Naive thymus-derived CD4-positive, alpha-beta T cell (primary cell): ENCODE data around the gene COPB2. TPM values are rescaled to one million over a fixed set of nuclear protein-coding genes. Genes with fewer than 3 reads are reported as not detected.

ENCODE experiments used
- ATAC-seq: fragments of 150-1000 bp; cut with Tn5 transposase; 2 replicates; pipeline ENCODE4 v1.10.0; 2021; ENCODE audit warnings: mild to moderate bottlenecking, moderate library complexity
- CTCF ChIA-PET: fragments of 350-600 bp; sonication (Branson Sonifier 250); formaldehyde crosslinking; loops from one replicate; lab custom pipeline; 2021; ENCODE audit warnings: antibody characterized with exemption; lab: Charles Lee
- POLR2A ChIA-PET: fragments of 350-600 bp; sonication (Branson Sonifier 250); formaldehyde crosslinking; loops from one replicate; lab custom pipeline; 2021; ENCODE audit warnings: antibody characterized with exemption, inconsistent platforms; lab: Charles Lee
- DNase-seq, 9 donors: peaks; one replicate each; pipeline versions ENCODE4 v3.0.0 to v3.0.0-alpha.2; 2020 to 2022; ENCODE audit warnings: mixed read lengths in 1 of 9
- H3K27ac ChIP-seq: one replicate; pipeline ENCODE4 v1.7.0; 2013; ENCODE audit warnings: mild to moderate bottlenecking, low read depth, low read length, moderate library complexity
- H3K27me3 ChIP-seq, 2 donors: one replicate each; pipeline ENCODE4 v1.7.0; 2013; ENCODE audit warnings: low read length in 2 of 2, mild to moderate bottlenecking in 2 of 2, moderate library complexity in 2 of 2; ENCODE audit not compliant: control insufficient read depth in 2 of 2, insufficient read depth in 2 of 2
- H3K36me3 ChIP-seq, 3 experiments: 1 replicate in 2 of 3; 2 replicates in 1 of 3; pipeline ENCODE4 v1.7.0; 2013; ENCODE audit warnings: low read length in 3 of 3, mild to moderate bottlenecking in 3 of 3, moderate library complexity in 1 of 3; ENCODE audit not compliant: insufficient read depth in 3 of 3, control insufficient read depth in 2 of 3
- H3K4me1 ChIP-seq, 2 donors: one replicate each; pipeline ENCODE4 v1.7.0; 2013; ENCODE audit warnings: low read length in 2 of 2, mild to moderate bottlenecking in 2 of 2, moderate library complexity in 1 of 2; ENCODE audit not compliant: control insufficient read depth in 2 of 2, insufficient read depth in 2 of 2
- H3K4me3 ChIP-seq: 2 replicates; pipeline ENCODE4 v1.7.0; 2013; ENCODE audit warnings: mild to moderate bottlenecking, low read length
- H3K9me3 ChIP-seq, 3 experiments: 1 replicate in 2 of 3; 2 replicates in 1 of 3; pipeline ENCODE4 v1.7.0; 2013; ENCODE audit warnings: low read length in 3 of 3; ENCODE audit not compliant: control insufficient read depth in 2 of 3
- H3K27ac Mint-ChIP-seq, 9 donors: one replicate each; pipeline ENCODE4 v1.8.0; 2020 to 2022; ENCODE audit warnings: mixed read lengths in 9 of 9, mild to moderate bottlenecking in 8 of 9, moderate library complexity in 5 of 9, inconsistent platforms in 2 of 9
- H3K27me3 Mint-ChIP-seq, 5 donors: one replicate each; pipeline ENCODE4 v1.8.0; 2021 to 2022; ENCODE audit warnings: mixed read lengths in 5 of 5, mild to moderate bottlenecking in 1 of 5
- H3K36me3 Mint-ChIP-seq, 5 donors: one replicate each; pipeline ENCODE4 v1.8.0; 2020 to 2022; ENCODE audit warnings: mixed read lengths in 5 of 5, mild to moderate bottlenecking in 3 of 5, inconsistent platforms in 1 of 5
- H3K4me1 Mint-ChIP-seq, 7 donors: one replicate each; pipeline ENCODE4 v1.8.0; 2020 to 2022; ENCODE audit warnings: mixed read lengths in 7 of 7, mild to moderate bottlenecking in 3 of 7, inconsistent platforms in 1 of 7
- H3K4me3 Mint-ChIP-seq, 10 donors: one replicate each; pipeline ENCODE4 v1.8.0; 2020 to 2022; ENCODE audit warnings: mild to moderate bottlenecking in 10 of 10, mixed read lengths in 10 of 10, moderate library complexity in 6 of 10, inconsistent platforms in 2 of 10
- H3K9me3 Mint-ChIP-seq, 11 donors: one replicate each; pipeline ENCODE4 v1.8.0; 2020 to 2022; ENCODE audit warnings: mixed read lengths in 11 of 11, mild to moderate bottlenecking in 4 of 11, inconsistent platforms in 1 of 11, moderate library complexity in 1 of 11
- intact Hi-C, 2 donors: fragments of 100-400 bp; cut with micrococcal nuclease; formaldehyde crosslinking; loops; one replicate each; pipeline ENCODE4 v1.15.1; 2023
- polyA plus RNA-seq, 2 donors: library from polyadenylated mRNA; unstranded; fragments of 300-500 nt; fragmentation: Illumina TruSeq; gene quantifications; one replicate each; pipeline ENCODE4 v1.2.3, GENCODE V29; 2021
- total RNA-seq, 6 experiments: library from RNA in 5 of 6; stranded (reverse) in 5 of 6; gene quantifications; 1 replicate in 5 of 6; 2 replicates in 1 of 6; pipeline ENCODE4 v1.2.3 and lab custom pipeline; 2021 to 2026

COPB2 gene
- total and polyA plus RNA-seq, 7 experiments from 2014 or later: 23.5 to 109 (median 64.5) TPM

DNA sequence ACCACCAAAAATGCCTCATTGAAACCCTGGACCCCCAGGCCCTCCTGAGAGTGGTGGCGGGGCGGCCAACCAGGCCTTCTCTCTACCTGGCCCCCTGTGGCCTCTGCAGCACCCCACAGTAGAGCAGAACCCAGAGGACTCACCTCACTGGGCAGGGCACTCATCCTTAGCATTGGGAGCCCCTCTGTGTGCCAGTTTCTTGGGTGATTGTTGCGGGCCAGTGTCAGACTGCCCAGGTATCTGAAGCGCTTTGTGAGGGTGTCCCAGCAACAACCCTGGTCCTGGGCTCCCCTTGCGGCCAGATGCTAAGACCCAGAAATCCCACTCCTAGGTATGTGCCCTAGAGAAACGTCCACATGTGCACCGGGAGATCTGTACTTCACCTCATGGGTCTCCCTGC lies 66.3 kb downstream of the COPB2 start:
- Mint-ChIP-seq H3K27ac (no peak overlapping the region), H3K4me3 (no peak overlapping the region), H3K9me3 (no peaks in the 10 kb centered on the region), H3K36me3 (no peaks in the 10 kb centered on the region), H3K4me1 (peaks cover 0 to 5% (median 4%) of the 10 kb centered on the region in 7 donors), H3K27me3 (peaks cover 0 to 4% (median 0%) of the 10 kb centered on the region in 5 donors)
- DNase-seq: no peak
- ChIA-PET POLR2A (no interaction called here), CTCF (no interaction called here)
- Histone ChIP-seq H3K4me1 (no peaks in the 10 kb centered on the region), H3K9me3 (no peaks in the 10 kb centered on the region), H3K36me3 (no peaks in the 10 kb centered on the region), H3K27ac (no peak overlapping the region), H3K4me3 (no peak overlapping the region), H3K27me3 (no peaks in the 10 kb centered on the region)
- no peak for ATAC-seq
- intact Hi-C loops: no loop called here

DNA sequence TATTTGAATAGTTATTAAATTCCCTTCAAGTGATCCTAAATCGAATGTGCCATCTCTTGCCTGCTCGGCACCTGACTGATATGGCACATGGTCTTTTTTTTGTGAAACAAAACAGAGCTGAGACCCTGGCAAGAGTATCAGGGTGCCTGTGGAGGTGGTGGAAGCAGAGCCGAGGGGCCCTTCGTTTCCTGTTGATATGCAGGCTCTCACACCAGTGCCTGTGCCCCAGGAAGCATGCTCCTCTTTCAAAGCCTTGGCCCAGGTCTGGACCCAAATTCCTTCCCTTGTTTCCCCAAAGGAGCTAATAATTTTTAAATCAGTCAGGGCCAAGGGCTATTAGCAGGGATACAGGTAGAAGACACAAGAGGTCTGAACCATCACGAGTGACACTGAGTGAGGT lies 67.1 kb downstream of the COPB2 start:
- Histone ChIP-seq H3K27me3 (no peaks in the 10 kb centered on the region), H3K27ac (no peak overlapping the region), H3K4me3 (no peak overlapping the region), H3K9me3 (no peaks in the 10 kb centered on the region), H3K36me3 (no peaks in the 10 kb centered on the region), H3K4me1 (no peaks in the 10 kb centered on the region)
- Mint-ChIP-seq H3K27me3 (peaks cover 0 to 4% (median 0%) of the 10 kb centered on the region in 5 donors), H3K27ac (no peak overlapping the region), H3K36me3 (no peaks in the 10 kb centered on the region), H3K4me1 (no peaks in the 10 kb centered on the region), H3K4me3 (no peak overlapping the region), H3K9me3 (no peaks in the 10 kb centered on the region)
- DNase-seq (no peak), ATAC-seq (no peak)
- ChIA-PET POLR2A (no interaction called here), CTCF (no interaction called here)
- intact Hi-C loops: no loop called here

DNA sequence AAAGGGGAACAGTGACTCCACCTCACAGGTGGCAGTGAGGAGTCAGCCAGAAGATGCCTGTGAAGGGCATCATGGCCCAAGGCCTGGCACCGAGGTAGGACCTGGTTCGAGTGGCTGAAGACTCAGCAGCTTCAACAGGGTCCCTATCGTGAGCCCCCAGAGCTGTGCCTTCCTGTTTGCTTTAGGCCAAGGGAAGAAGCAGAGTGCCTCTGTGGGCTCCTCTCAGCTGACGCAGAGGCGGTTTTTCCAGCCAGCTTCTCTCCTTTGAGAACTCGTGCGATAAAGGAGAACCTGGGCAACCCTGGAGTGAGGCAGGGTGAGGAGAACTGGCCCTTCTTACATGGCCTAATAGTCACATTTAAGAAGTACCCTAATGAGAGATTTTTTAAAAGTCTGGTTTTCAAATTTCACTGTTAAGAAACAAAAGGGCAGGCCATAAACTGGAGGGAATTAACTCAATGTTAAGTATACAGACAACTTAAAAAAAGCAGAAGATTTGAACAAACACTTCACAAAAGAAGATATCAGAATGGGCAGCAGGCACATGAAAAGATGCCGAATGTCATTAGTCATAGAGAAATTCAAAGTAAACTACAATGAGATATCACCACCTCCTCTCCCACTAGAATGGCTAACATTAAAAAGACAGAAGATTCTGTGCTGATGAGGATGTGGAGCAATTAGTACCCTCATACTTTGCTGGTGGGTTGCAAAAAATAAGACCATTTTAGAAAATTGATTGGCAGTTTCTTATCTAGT lies 68.7 kb downstream of the COPB2 start:
- Histone ChIP-seq H3K4me3 (no peak overlapping the region), H3K36me3 (no peaks in the 10 kb centered on the region), H3K27me3 (no peaks in the 10 kb centered on the region), H3K27ac (no peak overlapping the region), H3K9me3 (no peaks in the 10 kb centered on the region), H3K4me1 (no peaks in the 10 kb centered on the region)
- DNase-seq: no peak
- intact Hi-C loops: no loop called here
- no peak for ATAC-seq
- no peaks in the 10 kb centered on the region for H3K4me1 Mint-ChIP-seq
- ChIA-PET POLR2A (no interaction called here), CTCF (no interaction called here)
- no peak overlapping the region for H3K4me3 Mint-ChIP-seq
- peaks cover under 1 to 10% (median 6%) of the 10 kb centered on the region in 5 donors for H3K27me3 Mint-ChIP-seq
- no peaks in the 10 kb centered on the region for H3K9me3 Mint-ChIP-seq
- H3K36me3 Mint-ChIP-seq: no peaks in the 10 kb centered on the region
- H3K27ac Mint-ChIP-seq: no peak overlapping the region

DNA sequence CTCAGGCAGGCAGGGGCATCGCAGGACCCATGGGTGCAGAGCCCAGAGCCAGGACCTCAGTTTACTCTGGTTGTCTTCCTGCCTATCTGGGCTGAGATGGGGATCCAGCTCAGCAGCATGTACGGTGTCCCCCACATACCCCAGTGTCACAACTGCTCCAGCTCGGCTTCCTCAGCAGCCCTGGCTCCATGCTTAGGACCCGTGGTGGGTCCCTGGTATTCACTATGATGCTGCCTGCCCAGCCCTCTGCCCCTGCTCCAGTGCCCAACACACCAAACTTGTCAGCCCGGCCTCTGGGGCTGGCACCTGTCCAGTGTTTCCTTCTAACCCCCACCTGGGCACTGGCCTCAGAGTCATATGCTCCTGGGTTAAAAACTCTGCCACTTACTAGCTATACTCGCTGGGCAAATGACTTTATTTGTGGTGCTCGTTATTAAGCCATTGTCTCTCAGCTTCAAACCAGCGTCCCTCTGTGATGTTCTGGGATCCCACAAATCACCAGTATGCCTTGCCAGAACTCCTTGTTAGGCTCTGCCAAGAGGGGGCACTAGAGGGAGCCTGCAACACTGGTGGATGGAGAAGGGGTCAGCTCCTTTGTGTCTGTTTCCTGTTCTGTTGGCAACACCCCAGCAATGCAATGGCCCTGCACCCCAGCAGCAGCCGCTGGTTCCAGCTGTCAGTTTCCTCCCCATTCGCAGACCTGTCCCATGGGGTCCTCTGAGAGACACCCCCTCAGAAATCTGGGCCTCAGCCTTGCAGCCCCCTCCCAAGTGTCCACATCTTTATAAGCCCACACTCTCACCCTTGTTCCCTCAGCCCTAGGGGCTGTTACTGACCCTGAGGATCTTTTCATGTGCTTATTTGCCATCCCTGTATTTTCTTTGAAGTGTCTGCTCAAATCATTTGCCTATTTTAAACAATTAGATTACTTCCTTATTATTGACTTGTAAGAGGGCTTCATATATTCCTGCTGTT lies 69.7 kb downstream of the COPB2 start:
- Mint-ChIP-seq H3K36me3 (no peaks in the 10 kb centered on the region), H3K4me3 (no peak overlapping the region), H3K4me1 (no peaks in the 10 kb centered on the region), H3K27ac (peak overlapping the region in 1 of 9 donors; percentile 13), H3K27me3 (peaks cover 8 to 17% (median 10%) of the 10 kb centered on the region in 5 donors), H3K9me3 (no peaks in the 10 kb centered on the region)
- Histone ChIP-seq H3K36me3 (no peaks in the 10 kb centered on the region), H3K9me3 (no peaks in the 10 kb centered on the region), H3K27ac (no peak overlapping the region), H3K27me3 (no peaks in the 10 kb centered on the region), H3K4me3 (no peak overlapping the region), H3K4me1 (no peaks in the 10 kb centered on the region)
- ChIA-PET POLR2A (no interaction called here), CTCF (interaction anchor here (0.6 kb wide), 1 partner anchor 10 kb away, joined by 3 read pairs; no protein-coding TSS in a partner anchor)
- ATAC-seq: no peak
- DNase-seq: no peak
- intact Hi-C loops: no loop called here

DNA sequence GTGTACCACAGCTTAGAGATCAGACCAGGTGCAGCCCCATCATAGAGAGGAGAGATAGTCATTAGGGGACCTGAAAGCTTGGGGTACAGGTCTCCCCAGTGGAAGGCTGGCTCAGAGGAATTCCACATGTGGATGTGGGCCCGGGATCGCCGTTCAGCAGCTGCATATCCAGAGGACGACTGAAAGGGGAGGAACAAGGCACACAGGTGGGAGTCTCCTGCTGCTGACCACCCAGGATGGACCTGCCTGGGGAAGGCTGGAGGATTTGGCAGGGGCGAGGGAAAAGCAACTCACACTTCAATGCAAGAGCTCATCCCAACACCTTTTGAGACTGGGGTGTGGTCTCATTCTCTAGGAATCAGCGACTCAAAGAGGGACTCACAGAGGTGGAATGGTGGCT lies 70.6 kb downstream of the COPB2 start:
- H3K27ac Mint-ChIP-seq: no peak overlapping the region
- H3K27me3 Mint-ChIP-seq: peaks cover 10 to 18% (median 14%) of the 10 kb centered on the region in 5 donors
- no peak overlapping the region for H3K27ac ChIP-seq
- intact Hi-C loops: no loop called here
- no peaks in the 10 kb centered on the region for H3K4me1 ChIP-seq
- no peak for ATAC-seq
- H3K4me3 Mint-ChIP-seq: no peak overlapping the region
- POLR2A ChIA-PET: no interaction called here
- H3K4me3 ChIP-seq: no peak overlapping the region
- no peak for DNase-seq
- H3K36me3 Mint-ChIP-seq: no peaks in the 10 kb centered on the region
- H3K4me1 Mint-ChIP-seq: no peaks in the 10 kb centered on the region
- no peaks in the 10 kb centered on the region for H3K27me3 ChIP-seq
- H3K9me3 ChIP-seq: no peaks in the 10 kb centered on the region
- CTCF ChIA-PET: interaction anchor here (1.1 kb wide), 1 partner anchor 9 kb away, joined by 3 read pairs; no protein-coding TSS in a partner anchor
- H3K9me3 Mint-ChIP-seq: no peaks in the 10 kb centered on the region
- no peaks in the 10 kb centered on the region for H3K36me3 ChIP-seq

DNA sequence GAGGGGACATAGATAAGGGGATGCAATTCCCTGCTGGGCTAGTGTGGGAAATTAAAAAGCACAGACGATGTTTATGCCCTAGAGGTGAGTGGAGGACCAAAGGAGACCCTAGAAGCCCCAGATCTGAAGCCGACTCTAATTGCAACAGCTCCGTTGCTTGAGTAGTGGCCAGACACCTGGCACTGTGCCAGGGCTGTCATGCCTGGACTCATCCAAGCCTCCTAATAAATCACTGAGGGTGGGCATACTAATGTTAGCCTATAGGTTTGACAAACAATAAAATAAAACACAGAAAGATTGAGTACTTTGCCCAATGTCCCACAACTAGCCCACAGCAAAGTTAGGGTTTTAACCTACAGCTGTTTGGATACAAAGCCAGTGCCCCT lies 71.0 kb downstream of the COPB2 start:
- no peak for DNase-seq
- CTCF ChIA-PET: interaction anchor here (1.1 kb wide), 1 partner anchor 10 kb away, joined by 3 read pairs; no protein-coding TSS in a partner anchor

More for the DNA sequence above, 71.0 kb downstream of the COPB2 start:
- H3K27me3 ChIP-seq: no peaks in the 10 kb centered on the region
- no peaks in the 10 kb centered on the region for H3K36me3 Mint-ChIP-seq
- no peaks in the 10 kb centered on the region for H3K36me3 ChIP-seq
- H3K4me1 Mint-ChIP-seq: no peaks in the 10 kb centered on the region
- no peaks in the 10 kb centered on the region for H3K9me3 ChIP-seq
- H3K27me3 Mint-ChIP-seq: peaks cover 10 to 18% (median 16%) of the 10 kb centered on the region in 5 donors
- intact Hi-C loops: no loop called here
- H3K4me3 Mint-ChIP-seq: no peak overlapping the region
- no peak overlapping the region for H3K4me3 ChIP-seq
- ATAC-seq: no peak
- H3K4me1 ChIP-seq: no peaks in the 10 kb centered on the region
- H3K27ac ChIP-seq: no peak overlapping the region
- POLR2A ChIA-PET: no interaction called here
- no peaks in the 10 kb centered on the region for H3K9me3 Mint-ChIP-seq
- H3K27ac Mint-ChIP-seq: no peak overlapping the region
